ENCODE measurements around the gene PHACTR4.
"Not testable (repeated sequence)": the region's sequence is repeated elsewhere in the genome, so short reads cannot be mapped to it uniquely, and the experiment has no call there.

PHACTR4 gene

GRCh38 chr1:28526886-28527285, 157.3 kb downstream of the PHACTR4 start:
- no peak for DNase-seq

- DNase-seq: no peak
Measured at GRCh38 chr1:28530456-28530855, 160.9 kb downstream of the PHACTR4 start.

GRCh38 chr1:28534671-28535070, 165.1 kb downstream of the PHACTR4 start:
- no peak for DNase-seq

- no peak for DNase-seq
Measured at GRCh38 chr1:28535180-28535579, 165.6 kb downstream of the PHACTR4 start.

DNA sequence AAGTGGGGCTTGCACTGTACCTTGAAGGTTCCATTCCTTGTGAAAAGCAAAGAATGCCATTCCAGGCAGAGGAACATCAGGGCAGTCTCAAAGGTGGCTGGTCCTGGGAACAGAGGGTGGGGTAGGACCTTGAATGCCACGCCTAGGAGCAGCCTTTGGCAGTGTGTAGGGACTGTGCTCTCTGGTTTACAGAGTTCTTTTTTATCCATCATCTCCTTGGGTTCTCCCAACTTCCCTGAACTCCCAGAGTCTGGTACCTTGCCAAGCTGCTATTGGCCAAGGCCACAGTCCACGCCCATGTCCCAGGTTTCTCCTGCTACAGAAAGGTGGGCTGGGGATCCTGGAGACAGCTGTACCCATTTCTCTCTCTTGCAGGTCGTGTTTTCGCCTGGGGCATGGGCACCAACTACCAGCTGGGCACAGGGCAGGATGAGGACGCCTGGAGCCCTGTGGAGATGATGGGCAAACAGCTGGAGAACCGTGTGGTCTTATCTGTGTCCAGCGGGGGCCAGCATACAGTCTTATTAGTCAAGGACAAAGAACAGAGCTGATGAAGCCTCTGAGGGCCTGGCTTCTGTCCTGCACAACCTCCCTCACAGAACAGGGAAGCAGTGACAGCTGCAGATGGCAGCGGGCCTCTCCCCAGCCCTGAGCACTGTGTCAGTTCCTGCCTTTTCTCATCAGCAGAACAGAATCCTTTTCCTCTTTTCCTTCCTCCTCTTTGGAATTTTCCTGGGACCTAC, 168.1 kb downstream of the PHACTR4 start:
- DNase-seq: no peak

DNA sequence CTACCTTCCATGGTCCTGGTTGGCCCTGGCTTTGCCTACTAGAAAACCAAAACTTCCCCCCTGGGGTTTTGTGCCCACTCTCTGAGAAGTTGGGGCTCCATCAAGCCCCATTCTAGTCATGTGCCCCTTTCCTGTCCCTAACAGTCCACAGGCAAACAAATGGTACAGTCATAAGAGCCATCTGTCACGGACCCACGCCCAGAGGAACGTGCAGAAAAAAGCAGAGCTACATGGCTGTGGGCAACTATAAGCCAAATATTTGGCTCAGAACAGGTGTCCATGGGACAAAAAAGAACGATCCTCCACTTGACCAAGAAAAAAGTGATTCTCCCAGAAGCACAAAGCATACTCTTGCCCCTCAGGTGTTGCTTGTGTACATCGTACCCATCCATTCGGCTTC, 168.7 kb downstream of the PHACTR4 start:
- DNase-seq: no peak

GRCh38 chr1:28540651-28541050, 171.1 kb downstream of the PHACTR4 start:
- no peak for DNase-seq

- DNase-seq: not testable (repeated sequence)
Measured at GRCh38 chr1:28541414-28542015, 172.0 kb downstream of the PHACTR4 start.

- no peak for DNase-seq
Measured at GRCh38 chr1:28545246-28545628, 175.7 kb downstream of the PHACTR4 start.

- no peak for DNase-seq
Measured at GRCh38 chr1:28548318-28548717, 178.8 kb downstream of the PHACTR4 start.
